GM18517 (cell line): ENCODE data around the gene CGB3.

Experiments used
- ATAC-seq: cut with Tn5 transposase; IDR thresholded peaks from one replicate; pipeline ENCODE4 v1.9.1; 2021; ENCODE audit warnings: mild to moderate bottlenecking, moderate library complexity; ENCODE audit not compliant: unreplicated experiment

Gene CGB3

GRCh38 chr19:49017041-49017665, 7.0 kb downstream of the CGB3 start, which contains the start of gene LHB:
Gene LHB (minus strand): TSS chr19:49017091. CDS start chr19:49017081, 10 bp downstream.
- no peak for ATAC-seq

GRCh38 chr19:49016067-49016839, 7.9 kb downstream of the CGB3 start:
- ATAC-seq, result no peak

GRCh38 chr19:49014870-49015255, 9.3 kb downstream of the CGB3 start:
- ATAC-seq, result no peak

GRCh38 chr19:49014123-49014869, 9.8 kb downstream of the CGB3 start:
- ATAC-seq, result no peak

- no peak for ATAC-seq
These were observed 12.9 kb downstream of the CGB3 start for GRCh38 chr19:49011194-49011593.

GRCh38 chr19:49010453-49010852, 13.7 kb downstream of the CGB3 start:
- ATAC-seq, result no peak

GRCh38 chr19:49009828-49010227, 14.3 kb downstream of the CGB3 start:
- ATAC-seq, result no peak

GRCh38 chr19:49006905-49007304, 17.2 kb downstream of the CGB3 start:
- no peak for ATAC-seq

- ATAC-seq, result no peak
These were observed 19.0 kb downstream of the CGB3 start for GRCh38 chr19:49004964-49005614.

- ATAC-seq, result no peak
These were observed 20.0 kb downstream of the CGB3 start for GRCh38 chr19:49004133-49004532.

- no peak for ATAC-seq
These were observed 24.4 kb downstream of the CGB3 start for GRCh38 chr19:48999481-49000325.

GRCh38 chr19:48997972-48998371, 26.2 kb downstream of the CGB3 start:
- no peak for ATAC-seq

GRCh38 chr19:48994035-48994386, 30.1 kb downstream of the CGB3 start:
- ATAC-seq, result no peak

GRCh38 chr19:48993175-48994034, 30.7 kb downstream of the CGB3 start, which contains the start of the genes GYS1 and RUVBL2:
Gene GYS1 (minus strand): TSS chr19:48993309. CDS start chr19:48993112, 197 bp downstream.
Gene RUVBL2 (plus strand): TSS chr19:48993887. CDS start chr19:48993912, 25 bp downstream.
- peak; percentile 87 for ATAC-seq

GRCh38 chr19:48992581-48993174, 31.5 kb downstream of the CGB3 start:
- ATAC-seq, result no peak

GRCh38 chr19:48991873-48992580, 32.1 kb downstream of the CGB3 start:
- ATAC-seq, result no peak

GRCh38 chr19:48991011-48991609, 33.0 kb downstream of the CGB3 start:
- ATAC-seq, result no peak

- ATAC-seq, result no peak
These were observed 33.7 kb downstream of the CGB3 start for GRCh38 chr19:48990400-48990799.
